Activated naive CD8-positive, alpha-beta T cell treated with anti-CD3 and anti-CD28 coated beads, Interleukin-2, amount 50 U/mL, for 24 hours (primary cell): Measurements from ENCODE around the gene ZNF581.

ENCODE experiments used
- ATAC-seq: fragments of 150-1000 bp; cut with Tn5 transposase; one replicate; pipeline ENCODE4 v1.10.0; 2021
- DNase-seq: peaks from one replicate; pipeline ENCODE4 v3.0.0; 2021
- H3K27ac Mint-ChIP-seq: one replicate; pipeline ENCODE4 v1.8.0; 2021; ENCODE audit warnings: mild to moderate bottlenecking, mixed read lengths
- H3K27me3 Mint-ChIP-seq: one replicate; pipeline ENCODE4 v1.8.0; 2021; ENCODE audit warnings: mixed read lengths
- H3K36me3 Mint-ChIP-seq: one replicate; pipeline ENCODE4 v1.8.0; 2021; ENCODE audit warnings: low read depth, mixed read lengths
- H3K4me1 Mint-ChIP-seq: one replicate; pipeline ENCODE4 v1.8.0; 2021; ENCODE audit warnings: mixed read lengths
- H3K4me3 Mint-ChIP-seq: one replicate; pipeline ENCODE4 v1.8.0; 2021; ENCODE audit warnings: mild to moderate bottlenecking, moderate library complexity, mixed read lengths
- H3K9me3 Mint-ChIP-seq: one replicate; pipeline ENCODE4 v1.8.0; 2021; ENCODE audit warnings: mixed read lengths

ZNF581 gene

DNA sequence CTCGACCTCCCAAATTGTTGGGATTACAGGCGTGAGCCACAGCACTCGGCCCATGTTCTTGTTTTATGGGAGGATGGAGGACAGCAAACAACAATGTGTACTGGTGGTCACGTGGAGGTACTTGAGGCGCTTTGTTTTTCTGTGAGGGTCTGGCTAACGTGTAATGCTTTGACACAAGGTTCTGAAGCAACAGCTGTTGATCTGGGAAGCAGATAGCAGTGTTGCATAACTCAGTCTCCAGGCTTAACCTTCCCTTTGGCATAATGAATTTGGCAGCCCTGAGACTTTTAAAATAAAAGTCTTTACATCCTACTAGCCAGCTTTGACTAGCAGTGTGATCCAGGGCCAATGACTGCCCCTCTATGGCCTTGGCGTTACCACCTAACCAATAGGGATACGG lies 9.6 kb upstream of the ZNF581 start:
- Mint-ChIP-seq H3K4me3 (peak overlapping the region; percentile 99), H3K4me1 (peaks cover 52% of the 10 kb centered on the region), H3K36me3 (peaks cover 21% of the 10 kb centered on the region), H3K9me3 (no peaks in the 10 kb centered on the region), H3K27me3 (no peaks in the 10 kb centered on the region), H3K27ac (peak overlapping the region; percentile 100)
- DNase-seq (no peak), ATAC-seq (no peak)

GRCh38 chr19:55635334-55635717 lies 8.1 kb upstream of the ZNF581 start:
- Mint-ChIP-seq H3K4me3 (peak overlapping the region; percentile 99), H3K4me1 (peaks cover 67% of the 10 kb centered on the region), H3K9me3 (no peaks in the 10 kb centered on the region), H3K27ac (peak overlapping the region; percentile 100), H3K27me3 (no peaks in the 10 kb centered on the region), H3K36me3 (peaks cover 32% of the 10 kb centered on the region)
- no peak for DNase-seq
- peak; percentile 1 for ATAC-seq

GRCh38 chr19:55635856-55636440 lies 7.5 kb upstream of the ZNF581 start:
- Mint-ChIP-seq H3K9me3 (no peaks in the 10 kb centered on the region), H3K27ac (peak overlapping the region; percentile 100), H3K4me3 (peak overlapping the region; percentile 99), H3K36me3 (peaks cover 35% of the 10 kb centered on the region), H3K27me3 (no peaks in the 10 kb centered on the region), H3K4me1 (peaks cover 70% of the 10 kb centered on the region)
- DNase-seq: no peak
- no peak for ATAC-seq

GRCh38 chr19:55636723-55637122 lies 6.7 kb upstream of the ZNF581 start:
- no peaks in the 10 kb centered on the region for H3K9me3 Mint-ChIP-seq
- H3K4me1 Mint-ChIP-seq: peaks cover 71% of the 10 kb centered on the region
- ATAC-seq (no peak), DNase-seq (no peak)
- H3K27me3 Mint-ChIP-seq: no peaks in the 10 kb centered on the region
- H3K27ac Mint-ChIP-seq: peak overlapping the region; percentile 100
- peak overlapping the region; percentile 99 for H3K4me3 Mint-ChIP-seq
- H3K36me3 Mint-ChIP-seq: peaks cover 37% of the 10 kb centered on the region

DNA sequence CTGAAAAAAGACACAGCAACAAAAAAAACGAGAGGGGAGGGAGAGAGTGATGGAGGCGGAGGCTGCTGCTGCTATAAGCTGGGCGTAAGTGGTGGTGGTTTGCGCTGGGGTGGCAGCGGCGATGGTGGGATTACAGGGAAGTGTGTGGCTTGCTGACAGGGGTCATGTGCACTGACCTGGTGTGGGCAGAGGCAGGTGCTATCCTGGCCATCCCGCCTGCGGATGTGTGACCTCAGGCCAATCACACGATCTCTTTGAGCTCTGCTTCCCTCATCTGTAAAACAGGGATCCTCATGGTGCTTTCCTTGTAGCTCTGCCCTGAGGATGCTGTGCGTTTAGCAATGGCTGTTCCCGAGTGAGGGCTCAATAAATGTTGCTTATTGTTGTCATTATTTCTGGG lies 5.9 kb upstream of the ZNF581 start:
- Mint-ChIP-seq H3K27ac (peak overlapping the region; percentile 100), H3K9me3 (no peaks in the 10 kb centered on the region), H3K4me1 (peaks cover 67% of the 10 kb centered on the region), H3K36me3 (peaks cover 40% of the 10 kb centered on the region), H3K4me3 (peak overlapping the region; percentile 37), H3K27me3 (no peaks in the 10 kb centered on the region)
- ATAC-seq: no peak
- no peak for DNase-seq

DNA sequence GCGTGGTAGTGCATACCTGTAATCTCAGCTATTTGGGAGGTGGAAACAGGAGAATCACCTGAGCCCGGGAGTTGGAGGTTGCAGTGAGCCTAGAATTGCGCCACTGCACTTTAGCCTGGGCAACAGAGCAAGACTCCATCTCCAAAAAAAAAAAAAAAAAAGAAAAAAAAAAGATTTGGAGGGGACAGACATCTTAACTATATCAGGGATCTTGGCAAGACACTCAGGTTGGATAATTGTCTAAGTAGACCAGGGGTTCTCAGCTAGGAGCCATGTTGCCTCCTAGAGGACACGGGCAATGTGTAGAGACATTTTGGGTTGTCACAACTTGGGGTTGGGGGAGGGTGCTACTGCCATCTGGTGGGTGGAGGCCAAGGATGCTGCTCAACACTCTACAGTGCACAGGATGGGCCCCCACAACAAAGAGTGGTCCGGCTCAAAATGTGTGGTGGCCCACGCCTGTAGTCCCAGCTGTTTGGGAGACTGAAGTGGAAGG lies 4.5 kb upstream of the ZNF581 start:
- H3K36me3 Mint-ChIP-seq: peaks cover 47% of the 10 kb centered on the region
- H3K27me3 Mint-ChIP-seq: peaks cover 2% of the 10 kb centered on the region
- H3K27ac Mint-ChIP-seq: peak overlapping the region; percentile 94
- H3K9me3 Mint-ChIP-seq: no peaks in the 10 kb centered on the region
- ATAC-seq: no peak
- DNase-seq: peak; percentile 72
- peaks cover 71% of the 10 kb centered on the region for H3K4me1 Mint-ChIP-seq
- peak overlapping the region; percentile 60 for H3K4me3 Mint-ChIP-seq

GRCh38 chr19:55640043-55640576 lies 3.3 kb upstream of the ZNF581 start:
- Mint-ChIP-seq H3K4me1 (peaks cover 74% of the 10 kb centered on the region), H3K36me3 (peaks cover 50% of the 10 kb centered on the region)
- DNase-seq: peak; percentile 73

GRCh38 chr19:55640577-55641425 lies 2.6 kb upstream of the ZNF581 start, which contains the start of gene ZNF580:
TSS of gene ZNF580 (plus strand) at chr19:55641002. CDS start at chr19:55642509, 1,507 bp downstream.
- Mint-ChIP-seq H3K27ac (peak within 1 kb of the TSS; percentile 94), H3K36me3 (peaks cover 52% of the 10 kb centered on the region), H3K9me3 (no peaks in the 10 kb centered on the region), H3K27me3 (peaks cover 2% of the 10 kb centered on the region), H3K4me1 (peaks cover 75% of the 10 kb centered on the region), H3K4me3 (peak within 1 kb of the TSS; percentile 94)
- peak; percentile 37 for ATAC-seq
- peak; percentile 80 for DNase-seq

More at GRCh38 chr19:55640043-55640576, 3.3 kb upstream of the ZNF581 start:
- peak overlapping the region; percentile 82 for H3K4me3 Mint-ChIP-seq
- no peaks in the 10 kb centered on the region for H3K9me3 Mint-ChIP-seq
- H3K27me3 Mint-ChIP-seq: peaks cover 2% of the 10 kb centered on the region
- peak; percentile 7 for ATAC-seq
- peak overlapping the region; percentile 94 for H3K27ac Mint-ChIP-seq

DNA sequence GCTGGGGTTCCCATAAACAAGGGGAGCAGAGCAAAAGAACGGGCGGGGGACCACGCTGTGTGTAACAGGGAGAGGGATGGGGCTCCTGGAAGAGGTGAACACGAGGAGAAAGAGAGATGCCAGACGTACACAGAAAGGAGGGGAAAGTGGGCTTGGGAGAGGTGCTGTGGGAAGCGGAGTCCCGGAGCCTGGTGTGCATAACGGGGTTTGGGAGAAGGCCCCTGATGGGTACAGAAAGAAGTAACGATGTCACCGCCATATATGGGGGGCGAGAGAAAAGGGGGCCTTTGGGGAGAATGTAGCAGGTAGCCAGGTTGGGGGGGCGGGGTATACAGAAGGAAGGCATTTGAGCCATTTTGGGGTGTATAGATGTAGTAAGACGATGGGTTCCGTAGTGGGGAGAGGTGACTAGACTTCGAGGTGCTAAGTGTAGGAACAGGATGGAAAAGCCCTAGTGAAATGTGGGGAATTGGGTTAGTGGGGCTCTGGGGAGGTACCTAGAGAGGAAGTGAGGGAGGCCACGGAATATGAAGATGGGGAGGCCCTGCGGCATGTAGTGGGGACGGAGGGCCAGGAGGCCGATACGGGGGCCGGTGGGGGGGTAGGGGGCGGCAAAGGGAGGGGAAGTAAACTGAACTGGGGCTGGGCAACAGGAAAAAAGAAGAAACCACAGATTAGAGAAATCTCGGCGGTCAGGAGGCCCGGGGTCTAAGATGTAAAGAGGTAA lies 1.9 kb upstream of the ZNF581 start:
- H3K9me3 Mint-ChIP-seq: no peaks in the 10 kb centered on the region
- ATAC-seq (peak; percentile 1), DNase-seq (no peak)
- peak overlapping the region; percentile 93 for H3K27ac Mint-ChIP-seq
- peaks cover 70% of the 10 kb centered on the region for H3K4me1 Mint-ChIP-seq
- H3K4me3 Mint-ChIP-seq: peak overlapping the region; percentile 94
- peaks cover 2% of the 10 kb centered on the region for H3K27me3 Mint-ChIP-seq
- H3K36me3 Mint-ChIP-seq: peaks cover 53% of the 10 kb centered on the region

- Mint-ChIP-seq H3K4me3 (peak overlapping the region; percentile 94), H3K4me1 (peaks cover 70% of the 10 kb centered on the region), H3K36me3 (peaks cover 60% of the 10 kb centered on the region), H3K27me3 (peaks cover 2% of the 10 kb centered on the region), H3K27ac (peak overlapping the region; percentile 99), H3K9me3 (no peaks in the 10 kb centered on the region)
- DNase-seq (peak; percentile 54), ATAC-seq (peak; percentile 18)
Observed at GRCh38 chr19:55642153-55643002, 1.1 kb upstream of the ZNF581 start.

DNA sequence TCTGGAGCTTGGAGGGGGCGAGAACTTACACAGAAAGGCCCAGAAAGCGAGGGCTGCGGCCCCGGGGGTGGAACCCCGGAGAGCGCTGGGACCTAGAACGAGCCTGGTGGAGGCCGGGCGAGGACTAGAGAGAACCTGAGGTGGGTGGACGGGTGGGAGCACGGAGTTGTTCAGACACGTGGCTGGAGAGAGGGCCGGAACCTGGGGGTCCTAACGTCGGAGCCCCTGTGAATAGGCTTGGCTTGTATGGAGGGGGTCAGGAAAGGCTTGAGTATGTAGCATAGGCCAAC lies 383 bp downstream of the ZNF581 start:
- Mint-ChIP-seq H3K4me1 (peaks cover 65% of the 10 kb centered on the region), H3K4me3 (peak overlapping the region; percentile 94), H3K36me3 (peaks cover 50% of the 10 kb centered on the region), H3K27me3 (peaks cover 2% of the 10 kb centered on the region), H3K9me3 (no peaks in the 10 kb centered on the region), H3K27ac (peak overlapping the region; percentile 99)
- ATAC-seq: no peak
- no peak for DNase-seq

DNA sequence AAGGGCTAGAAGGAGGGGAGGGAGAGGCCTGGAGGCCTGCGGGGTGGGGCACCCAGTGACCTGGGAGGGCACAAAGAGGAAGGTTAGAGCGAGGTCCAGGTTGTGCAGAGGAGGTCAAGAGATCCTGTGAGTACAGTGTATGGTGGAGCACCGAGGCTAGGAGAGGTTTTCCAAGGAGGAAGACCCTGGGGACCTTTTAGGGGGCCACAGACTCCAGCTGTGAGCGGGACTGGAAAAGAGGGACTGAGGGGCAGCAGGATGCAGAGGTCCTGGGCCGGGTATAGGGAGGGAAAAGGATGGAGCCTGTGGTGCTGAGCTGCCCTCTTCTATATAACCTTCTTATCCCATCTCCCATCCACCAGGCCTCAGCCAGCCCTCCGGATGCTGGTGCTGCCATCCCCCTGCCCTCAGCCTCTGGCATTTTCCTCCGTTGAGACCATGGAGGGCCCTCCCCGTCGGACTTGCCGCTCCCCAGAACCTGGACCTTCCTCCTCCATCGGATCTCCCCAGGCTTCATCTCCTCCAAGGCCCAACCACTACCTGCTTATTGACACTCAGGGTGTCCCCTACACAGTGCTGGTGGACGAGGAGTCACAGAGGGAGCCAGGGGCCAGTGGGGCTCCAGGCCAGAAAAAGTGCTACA lies 863 bp downstream of the ZNF581 start:
- Mint-ChIP-seq H3K4me3 (peak overlapping the region; percentile 94), H3K27me3 (peaks cover 2% of the 10 kb centered on the region), H3K9me3 (no peaks in the 10 kb centered on the region), H3K4me1 (peaks cover 65% of the 10 kb centered on the region), H3K27ac (peak overlapping the region; percentile 99), H3K36me3 (peaks cover 45% of the 10 kb centered on the region)
- ATAC-seq (no peak), DNase-seq (no peak)

DNA sequence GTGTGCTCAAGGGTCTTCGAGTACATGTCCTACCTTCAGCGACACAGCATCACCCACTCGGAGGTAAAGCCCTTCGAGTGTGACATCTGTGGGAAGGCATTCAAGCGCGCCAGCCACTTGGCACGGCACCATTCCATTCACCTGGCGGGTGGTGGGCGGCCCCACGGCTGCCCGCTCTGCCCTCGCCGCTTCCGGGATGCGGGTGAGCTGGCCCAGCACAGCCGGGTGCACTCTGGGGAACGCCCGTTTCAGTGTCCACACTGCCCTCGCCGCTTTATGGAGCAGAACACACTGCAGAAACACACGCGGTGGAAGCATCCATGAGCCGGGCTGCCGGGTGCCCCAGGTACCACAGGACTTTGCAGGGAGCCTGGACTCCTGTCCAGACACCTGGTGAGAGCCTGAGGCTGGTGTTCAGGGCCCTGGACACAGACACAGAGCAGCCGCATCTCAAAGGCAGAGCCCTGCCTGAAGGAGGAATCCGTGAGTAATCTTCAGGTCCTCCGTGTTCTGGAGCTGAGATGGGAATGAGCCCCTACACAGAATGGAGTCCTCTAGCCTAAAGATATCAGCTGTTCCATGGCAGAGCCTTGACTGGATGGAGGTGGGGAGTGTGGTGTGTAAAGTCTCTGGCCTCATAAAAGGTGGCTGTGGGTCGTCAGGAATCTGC lies 1.5 kb downstream of the ZNF581 start:
- Mint-ChIP-seq H3K9me3 (no peaks in the 10 kb centered on the region), H3K27me3 (peaks cover 2% of the 10 kb centered on the region), H3K4me3 (peak overlapping the region; percentile 94), H3K36me3 (peaks cover 41% of the 10 kb centered on the region), H3K4me1 (peaks cover 65% of the 10 kb centered on the region), H3K27ac (peak overlapping the region; percentile 99)
- ATAC-seq: no peak
- DNase-seq: no peak
